ENCODE data around the gene XYLT1.

XYLT1 gene

GRCh38 chr16:17392857-17393692, 77.7 kb downstream of the XYLT1 start:
- no peak for DNase-seq

GRCh38 chr16:17392127-17392856, 78.5 kb downstream of the XYLT1 start:
- DNase-seq = no peak

- no peak for DNase-seq
These were observed 79.0 kb downstream of the XYLT1 start for GRCh38 chr16:17391715-17392114.

- DNase-seq = no peak
These were observed 81.4 kb downstream of the XYLT1 start for GRCh38 chr16:17389384-17389783.

- DNase-seq = no peak
These were observed 83.5 kb downstream of the XYLT1 start for GRCh38 chr16:17387256-17387655.

GRCh38 chr16:17386229-17386628, 84.5 kb downstream of the XYLT1 start:
- DNase-seq = no peak

- no peak for DNase-seq
These were observed 86.3 kb downstream of the XYLT1 start for GRCh38 chr16:17384471-17384870.

- no peak for DNase-seq
These were observed 87.6 kb downstream of the XYLT1 start for GRCh38 chr16:17382949-17383863.

GRCh38 chr16:17382514-17382913, 88.2 kb downstream of the XYLT1 start:
- no peak for DNase-seq

- no peak for DNase-seq
These were observed 89.0 kb downstream of the XYLT1 start for GRCh38 chr16:17381784-17382183.

- DNase-seq = no peak
These were observed 90.1 kb downstream of the XYLT1 start for GRCh38 chr16:17380613-17381012.

GRCh38 chr16:17379121-17379571, 91.6 kb downstream of the XYLT1 start:
- no peak for DNase-seq

- DNase-seq = no peak
These were observed 93.1 kb downstream of the XYLT1 start for GRCh38 chr16:17377360-17378324.

- DNase-seq = no peak
These were observed 95.1 kb downstream of the XYLT1 start for GRCh38 chr16:17375461-17376304.

- DNase-seq = no peak
These were observed 96.0 kb downstream of the XYLT1 start for GRCh38 chr16:17374668-17375255.

- no peak for DNase-seq
These were observed 97.2 kb downstream of the XYLT1 start for GRCh38 chr16:17373533-17373932.

- no peak for DNase-seq
These were observed 98.4 kb downstream of the XYLT1 start for GRCh38 chr16:17372386-17372785.

- no peak for DNase-seq
These were observed 99.5 kb downstream of the XYLT1 start for GRCh38 chr16:17371299-17371698.

GRCh38 chr16:17370731-17371285, 100.0 kb downstream of the XYLT1 start:
- DNase-seq = peak; percentile 61

- DNase-seq = peak; percentile 61
These were observed 100.5 kb downstream of the XYLT1 start for GRCh38 chr16:17370223-17370707.

Measured in NCI-H510A treated with DMSO at 0.1 percent for 48 hours (cell line).